Transverse colon (tissue), 4 donors: Measurements from ENCODE around the gene IQCM. TPM values are rescaled to one million over a fixed set of nuclear protein-coding genes. Genes with fewer than 3 reads are reported as not detected.

Source experiments
- DNase-seq: peaks from one replicate; pipeline ENCODE4 v3.0.0-alpha.2; 2019
- H3K27ac ChIP-seq, 4 donors: fragments of 200-600 bp; sonication (generic); 2 replicates each; pipeline ENCODE4 v1.5.1; 2016 to 2018; ENCODE audit warnings: inconsistent platforms in 4 of 4
- H3K27me3 ChIP-seq: fragments of 200-600 bp; sonication (generic); 2 replicates; pipeline ENCODE4 v1.5.1; 2017; ENCODE audit warnings: inconsistent platforms
- H3K36me3 ChIP-seq, 4 donors: fragments of 200-600 bp; sonication (generic); 2 replicates each; pipeline ENCODE4 v1.5.1; 2017 to 2019; ENCODE audit warnings: inconsistent platforms in 4 of 4
- H3K4me1 ChIP-seq, 4 donors: fragments of 200-600 bp; sonication (generic); 2 replicates each; pipeline ENCODE4 v1.5.1; 2017 to 2020; ENCODE audit warnings: inconsistent platforms in 4 of 4
- H3K4me3 ChIP-seq, 4 donors: fragments of 200-600 bp; sonication (generic); 1 replicate in 1 of 4; 2 replicates in 3 of 4; pipeline versions ENCODE4 v1.5.1 to v1.6.1; 2017 to 2019; ENCODE audit warnings: inconsistent platforms in 4 of 4
- H3K9me3 ChIP-seq, 2 donors: fragments of 200-600 bp; sonication (generic); 2 replicates each; pipeline ENCODE4 v1.5.1; 2017 to 2019; ENCODE audit warnings: inconsistent platforms in 2 of 2
- CTCF ChIP-seq, 5 experiments: fragments of 200-600 bp in 3 of 5; fragments of 450-650 bp in 2 of 5; sonication (generic) in 3 of 5; IDR thresholded peaks; 1 replicate in 2 of 5; 2 replicates in 3 of 5; pipeline ENCODE4 v1.5.1; 2016 to 2017; ENCODE audit warnings: antibody characterized with exemption in 5 of 5, inconsistent platforms in 3 of 5, mild to moderate bottlenecking in 2 of 5, moderate library complexity in 1 of 5
- EP300 ChIP-seq: sonication (generic); formaldehyde crosslinking; IDR thresholded peaks from one replicate; pipeline ENCODE4 v1.6.1; 2017; ENCODE audit warnings: antibody characterized with exemption, low read depth
- POLR2A ChIP-seq: fragments of 450-650 bp; IDR thresholded peaks from one replicate; pipeline ENCODE4 v1.6.1; 2016; ENCODE audit warnings: antibody characterized with exemption, mild to moderate bottlenecking, moderate library complexity
- POLR2AphosphoS5 ChIP-seq, 3 donors: sonication (generic); formaldehyde crosslinking; IDR thresholded peaks; one replicate each; pipeline ENCODE4 v1.6.1; 2016; ENCODE audit warnings: antibody characterized with exemption in 3 of 3
- WGBS, 2 donors: methylation state at CpG; one replicate each; pipeline ENCODE4 v1.1.5; 2018; ENCODE audit warnings: low coverage in 1 of 2; 5-methylcytosine and 5-hydroxymethylcytosine counted together
- in situ Hi-C, 4 donors: fragments of 200-750 bp; cut with MboI; loops; one replicate each; pipeline versions ENCODE4 v1.15.0 to v1.15.1; 2017; ENCODE audit warnings: low sequenced_read_pairs in 3 of 4, low pct_ligation_motif_present in 1 of 4, low pct_unique_long_range_greater_than_20kb in 1 of 4
- intact Hi-C: fragments of 100-400 bp; cut with DNase I; formaldehyde crosslinking; loops from one replicate; pipeline ENCODE4 v1.15.1; 2023; ENCODE audit warnings: low total_unique reads
- total RNA-seq, 4 donors: library from RNA; depleted of rRNA; stranded (reverse); fragments of >200 nt; gene quantifications; one replicate each; pipeline ENCODE4 v1.1.0, GENCODE V29; 2016

Gene IQCM
- total RNA-seq: 1 to 10 TPM; 4.0 to 8.6 (median 8.5) TPM

GRCh38 chr4:149815743-149816142 is at the start of gene IQCM:
Gene IQCM, minus strand, starts transcription at chr4:149815843. Its CDS starts 73,152 bp downstream, at chr4:149742691.
- no peak within 1 kb of the TSS for H3K4me3 ChIP-seq
- no peak for TF ChIP-seq EP300
- TF ChIP-seq POLR2A: no peak
- no peak for TF ChIP-seq CTCF (IDR thresholded peaks at IDR 0.05)
- no peak for TF ChIP-seq POLR2AphosphoS5 (IDR thresholded peaks at IDR 0.05)
- no peaks in the 10 kb centered on the region for H3K36me3 ChIP-seq
- no peaks in the 10 kb centered on the region for H3K4me1 ChIP-seq
- intact Hi-C loops: no loop called here
- H3K27ac ChIP-seq: no peak within 1 kb of the TSS
- in situ Hi-C loops: no loop called here
- no peak for DNase-seq
- H3K9me3 ChIP-seq: no peaks in the 10 kb centered on the region
- WGBS, 2 donors: 71 to 73% methylated on average over 1 of the region's 1 CpG
- H3K27me3 ChIP-seq: no peaks in the 10 kb centered on the region

GRCh38 chr4:149857446-149857845 is 41.8 kb upstream of the IQCM start:
- H3K27me3 ChIP-seq: no peaks in the 10 kb centered on the region
- TF ChIP-seq POLR2AphosphoS5 (IDR thresholded peaks at IDR 0.05) (no peak), EP300 (no peak), CTCF (IDR thresholded peaks at IDR 0.05) (no peak), POLR2A (no peak)
- H3K9me3 ChIP-seq: peaks cover 2 to 4% of the 10 kb centered on the region in 2 donors
- no peaks in the 10 kb centered on the region for H3K36me3 ChIP-seq
- H3K4me1 ChIP-seq: no peaks in the 10 kb centered on the region
- no peak overlapping the region for H3K4me3 ChIP-seq
- H3K27ac ChIP-seq: no peak overlapping the region
- in situ Hi-C loops: no loop called here
- 59 to 75% methylated on average over 3 of the region's 3 CpGs for WGBS, 2 donors
- intact Hi-C loops: no loop called here
- no peak for DNase-seq

GRCh38 chr4:149845743-149846142 is 30.1 kb upstream of the IQCM start:
- intact Hi-C loops: no loop called here
- Histone ChIP-seq H3K27ac (no peak overlapping the region), H3K27me3 (no peaks in the 10 kb centered on the region), H3K4me1 (no peaks in the 10 kb centered on the region), H3K9me3 (peaks cover 6 to 8% of the 10 kb centered on the region in 2 donors), H3K4me3 (no peak overlapping the region), H3K36me3 (no peaks in the 10 kb centered on the region)
- no peak for TF ChIP-seq POLR2AphosphoS5 (IDR thresholded peaks at IDR 0.05)
- TF ChIP-seq POLR2A: no peak
- no peak for TF ChIP-seq CTCF (IDR thresholded peaks at IDR 0.05)
- no peak for TF ChIP-seq EP300
- DNase-seq: no peak
- in situ Hi-C loops: no loop called here

- H3K4me3 ChIP-seq: no peak overlapping the region
- H3K9me3 ChIP-seq: peaks cover 6 to 8% of the 10 kb centered on the region in 2 donors
- in situ Hi-C loops (no loop called here), intact Hi-C loops (no loop called here)
- no peaks in the 10 kb centered on the region for H3K27me3 ChIP-seq
- H3K27ac ChIP-seq: no peak overlapping the region
- DNase-seq: no peak
- WGBS, 2 donors: 79 to 80% methylated on average over 1 of the region's 1 CpG
- H3K36me3 ChIP-seq: no peaks in the 10 kb centered on the region
- TF ChIP-seq EP300 (no peak), CTCF (IDR thresholded peaks at IDR 0.05) (no peak), POLR2A (no peak), POLR2AphosphoS5 (IDR thresholded peaks at IDR 0.05) (no peak)
- no peaks in the 10 kb centered on the region for H3K4me1 ChIP-seq
Observed at GRCh38 chr4:149841686-149842085, 26.0 kb upstream of the IQCM start.
